HCT116 (cell line): ENCODE data around the gene PKNOX2.

Experiments
- CTCF ChIP-seq, 3 experiments: fragments of 200-600 bp in 1 of 3; sonication (generic) in 1 of 3; IDR thresholded peaks in 2 of 3; conservative IDR thresholded peaks in 1 of 3; 2 replicates each; pipeline ENCODE4 v1.5.1; 2012 to 2017; ENCODE audit warnings: low read depth in 2 of 3, low read length in 2 of 3, antibody characterized with exemption in 1 of 3, borderline replicate concordance in 1 of 3, control low read depth in 1 of 3, mild to moderate bottlenecking in 1 of 3, mixed read lengths in 1 of 3, mixed run types in 1 of 3, moderate library complexity in 1 of 3; ENCODE audit not compliant: insufficient read depth in 1 of 3
- EZH2 ChIP-seq: fragments of 200-600 bp; sonication (generic); IDR thresholded peaks from 2 replicates; pipeline ENCODE4 v1.6.1; 2017; ENCODE audit warnings: antibody characterized with exemption, mixed run types
- MAX ChIP-seq: IDR thresholded peaks from 2 replicates; pipeline ENCODE4 v1.6.1; 2012
- POLR2A ChIP-seq: IDR thresholded peaks from 2 replicates; pipeline ENCODE4 v1.7.0; 2011; ENCODE audit warnings: borderline replicate concordance; ENCODE audit not compliant: insufficient read depth, insufficient read length; ENCODE audit errors: extremely low read depth
- REST ChIP-seq: IDR thresholded peaks from 2 replicates; pipeline ENCODE4 v1.6.1; 2012; ENCODE audit warnings: low read depth
- SP1 ChIP-seq: IDR thresholded peaks from 2 replicates; pipeline ENCODE4 v1.6.1; 2012; ENCODE audit warnings: low read depth
- ZFX ChIP-seq: fragments of 450-650 bp; IDR thresholded peaks from 2 replicates; pipeline ENCODE4 v1.6.1; 2017

- TF ChIP-seq CTCF (IDR thresholded peaks at IDR 0.05 in 2 of 3, conservative IDR thresholded peaks at IDR 0.05 in 1 of 3; ENCODE audit: borderline replicate concordance in 1 of 3, insufficient read depth in 1 of 3, low read depth in 2 of 3, low read length in 2 of 3) = no peak
- no peak for TF ChIP-seq EZH2
- TF ChIP-seq MAX = no peak
- no peak for TF ChIP-seq ZFX
- no peak for TF ChIP-seq SP1
- no peak for TF ChIP-seq POLR2A
- TF ChIP-seq REST = no peak
Measured at GRCh38 chr11:125262830-125263218, 98.3 kb downstream of the PKNOX2 start.
